Lower lobe of right lung (tissue), 2 donors: ENCODE measurements around the gene ZNF865. TPM values are rescaled to one million over a fixed set of nuclear protein-coding genes. Genes with fewer than 3 reads are reported as not detected.

ENCODE experiments used
- ATAC-seq, 2 donors: fragments of 200-7000 bp; cut with Tn5 transposase; one replicate each; pipeline ENCODE4 v1.9.1; 2020 to 2022; ENCODE audit warnings: mild to moderate bottlenecking in 2 of 2, moderate library complexity in 2 of 2
- DNase-seq: peaks from one replicate; pipeline ENCODE4 v3.0.0-alpha.2; 2020
- H3K27ac ChIP-seq: fragments of 200-600 bp; one replicate; pipeline ENCODE4 v1.8.0; 2022
- H3K27me3 ChIP-seq: fragments of 200-600 bp; one replicate; pipeline ENCODE4 v1.8.0; 2022; ENCODE audit warnings: low read depth
- H3K36me3 ChIP-seq: fragments of 200-600 bp; one replicate; pipeline ENCODE4 v1.8.0; 2022; ENCODE audit warnings: mild to moderate bottlenecking
- H3K4me1 ChIP-seq: fragments of 200-600 bp; one replicate; pipeline ENCODE4 v1.8.0; 2022
- H3K4me3 ChIP-seq: fragments of 200-600 bp; one replicate; pipeline ENCODE4 v1.8.0; 2022; ENCODE audit warnings: mild to moderate bottlenecking
- H3K9me3 ChIP-seq: fragments of 200-600 bp; one replicate; pipeline ENCODE4 v1.8.0; 2022
- intact Hi-C: fragments of 100-400 bp; cut with DNase I; formaldehyde crosslinking; loops from one replicate; pipeline ENCODE4 v1.11.0; 2022
- total RNA-seq: library from RNA; stranded (reverse); fragmentation: NEBNext Ultra II Directional; extraction: Animal tissue kit (Norgen Biotek cat#: 25700); gene quantifications from one replicate; pipeline ENCODE4 v1.2.1, GENCODE V29; 2021
- TF ChIP-seq, protein P1 (sequence below): fragments of 200-600 bp; IDR thresholded peaks from one replicate; pipeline ENCODE4 v1.8.0; 2022; ENCODE audit warnings: antibody characterized with exemption, mild to moderate bottlenecking
- donor health status: DM: no; HTN: yes; CAD: no; lungs with severe emphysema.

The ZNF865 gene
- total RNA-seq, 1 donor from 2014 or later: 16.5 TPM

DNA sequence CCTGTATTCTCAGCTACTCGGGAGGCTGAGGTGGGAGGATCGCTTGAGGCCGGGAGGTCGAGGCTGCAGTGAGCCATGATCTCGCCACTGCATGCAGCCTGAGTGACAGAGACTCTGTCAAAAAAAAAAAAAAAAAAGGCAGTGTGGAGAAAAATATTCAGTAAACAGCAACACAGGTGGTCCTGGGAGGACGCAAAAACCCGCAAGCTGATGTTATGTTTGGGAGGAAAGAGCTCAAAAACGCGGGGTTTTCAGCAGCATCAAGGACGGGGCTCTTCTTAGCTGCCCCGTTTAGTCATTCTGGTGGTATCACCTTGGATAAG lies 19.5 kb downstream of the ZNF865 start:
- ATAC-seq (no peak), DNase-seq (no peak)
- TF ChIP-seq, protein P1, sequence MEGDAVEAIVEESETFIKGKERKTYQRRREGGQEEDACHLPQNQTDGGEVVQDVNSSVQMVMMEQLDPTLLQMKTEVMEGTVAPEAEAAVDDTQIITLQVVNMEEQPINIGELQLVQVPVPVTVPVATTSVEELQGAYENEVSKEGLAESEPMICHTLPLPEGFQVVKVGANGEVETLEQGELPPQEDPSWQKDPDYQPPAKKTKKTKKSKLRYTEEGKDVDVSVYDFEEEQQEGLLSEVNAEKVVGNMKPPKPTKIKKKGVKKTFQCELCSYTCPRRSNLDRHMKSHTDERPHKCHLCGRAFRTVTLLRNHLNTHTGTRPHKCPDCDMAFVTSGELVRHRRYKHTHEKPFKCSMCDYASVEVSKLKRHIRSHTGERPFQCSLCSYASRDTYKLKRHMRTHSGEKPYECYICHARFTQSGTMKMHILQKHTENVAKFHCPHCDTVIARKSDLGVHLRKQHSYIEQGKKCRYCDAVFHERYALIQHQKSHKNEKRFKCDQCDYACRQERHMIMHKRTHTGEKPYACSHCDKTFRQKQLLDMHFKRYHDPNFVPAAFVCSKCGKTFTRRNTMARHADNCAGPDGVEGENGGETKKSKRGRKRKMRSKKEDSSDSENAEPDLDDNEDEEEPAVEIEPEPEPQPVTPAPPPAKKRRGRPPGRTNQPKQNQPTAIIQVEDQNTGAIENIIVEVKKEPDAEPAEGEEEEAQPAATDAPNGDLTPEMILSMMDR: no peak
- Histone ChIP-seq H3K27me3 (no peaks in the 10 kb centered on the region), H3K4me1 (peaks cover 26% of the 10 kb centered on the region), H3K36me3 (peaks cover 10% of the 10 kb centered on the region), H3K9me3 (no peaks in the 10 kb centered on the region), H3K4me3 (peak overlapping the region; percentile 56), H3K27ac (peak overlapping the region; percentile 89)
- intact Hi-C loops: no loop called here

DNA sequence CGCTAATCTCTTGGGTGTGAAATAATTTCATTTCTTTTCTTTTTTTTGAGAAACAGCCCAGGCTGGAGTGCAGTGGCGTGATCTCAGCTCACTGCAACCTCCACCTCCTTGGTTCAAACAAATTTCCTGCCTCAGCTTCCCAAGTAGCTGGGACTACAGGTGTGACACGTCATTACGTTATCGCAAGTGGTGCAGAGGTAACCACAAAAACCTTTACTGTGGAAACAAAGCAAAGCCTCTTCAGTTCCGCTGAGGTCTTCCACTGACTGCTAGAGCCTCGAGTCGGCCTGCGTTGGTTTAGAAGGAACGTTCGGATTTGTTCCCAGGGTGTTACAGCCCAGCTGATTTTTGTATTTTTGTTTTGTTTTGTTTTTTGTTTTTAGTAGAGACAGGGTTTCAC lies 20.9 kb downstream of the ZNF865 start:
- no peak overlapping the region for H3K4me3 ChIP-seq
- no peak for DNase-seq
- H3K27me3 ChIP-seq: no peaks in the 10 kb centered on the region
- no peak for ATAC-seq
- H3K36me3 ChIP-seq: peaks cover 10% of the 10 kb centered on the region
- peaks cover 16% of the 10 kb centered on the region for H3K4me1 ChIP-seq
- H3K9me3 ChIP-seq: no peaks in the 10 kb centered on the region
- intact Hi-C loops: no loop called here
- no peak overlapping the region for H3K27ac ChIP-seq
- TF ChIP-seq, protein P1: no peak

DNA sequence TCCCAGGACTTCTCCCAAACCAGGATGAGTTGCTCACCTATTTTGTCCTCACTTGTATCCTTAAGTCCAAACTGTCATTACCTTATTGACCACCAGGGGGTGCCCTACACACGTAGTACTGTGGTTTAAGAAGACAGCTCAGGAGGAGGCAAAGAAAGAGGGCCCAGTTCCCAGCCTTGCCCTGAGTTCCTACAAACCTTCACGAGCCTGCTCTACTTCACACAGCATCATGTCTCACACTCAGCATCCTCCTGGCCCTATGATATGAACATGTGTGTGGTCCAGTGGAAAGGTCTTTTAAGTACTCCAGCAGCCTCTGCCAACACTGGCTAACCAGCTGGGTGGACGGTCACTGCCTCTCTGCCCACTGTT lies 27.0 kb downstream of the ZNF865 start:
- intact Hi-C loops: no loop called here

DNA sequence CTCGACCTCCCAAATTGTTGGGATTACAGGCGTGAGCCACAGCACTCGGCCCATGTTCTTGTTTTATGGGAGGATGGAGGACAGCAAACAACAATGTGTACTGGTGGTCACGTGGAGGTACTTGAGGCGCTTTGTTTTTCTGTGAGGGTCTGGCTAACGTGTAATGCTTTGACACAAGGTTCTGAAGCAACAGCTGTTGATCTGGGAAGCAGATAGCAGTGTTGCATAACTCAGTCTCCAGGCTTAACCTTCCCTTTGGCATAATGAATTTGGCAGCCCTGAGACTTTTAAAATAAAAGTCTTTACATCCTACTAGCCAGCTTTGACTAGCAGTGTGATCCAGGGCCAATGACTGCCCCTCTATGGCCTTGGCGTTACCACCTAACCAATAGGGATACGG lies 28.4 kb downstream of the ZNF865 start:
- H3K4me1 ChIP-seq: peaks cover 58% of the 10 kb centered on the region
- H3K36me3 ChIP-seq: no peaks in the 10 kb centered on the region
- H3K4me3 ChIP-seq: no peak overlapping the region
- no peaks in the 10 kb centered on the region for H3K27me3 ChIP-seq
- H3K27ac ChIP-seq: peak overlapping the region; percentile 99
- TF ChIP-seq, protein P1: no peak
- DNase-seq (no peak), ATAC-seq (no peak)
- intact Hi-C loops: no loop called here
- no peaks in the 10 kb centered on the region for H3K9me3 ChIP-seq

More for the DNA sequence above, 27.0 kb downstream of the ZNF865 start:
- Histone ChIP-seq H3K9me3 (no peaks in the 10 kb centered on the region), H3K4me3 (no peak overlapping the region), H3K27ac (no peak overlapping the region), H3K27me3 (no peaks in the 10 kb centered on the region), H3K4me1 (peaks cover 47% of the 10 kb centered on the region), H3K36me3 (no peaks in the 10 kb centered on the region)
- DNase-seq: peak; percentile 68
- peak; percentile 82 to 86 for ATAC-seq
- TF ChIP-seq, protein P1: peak; percentile 87

DNA sequence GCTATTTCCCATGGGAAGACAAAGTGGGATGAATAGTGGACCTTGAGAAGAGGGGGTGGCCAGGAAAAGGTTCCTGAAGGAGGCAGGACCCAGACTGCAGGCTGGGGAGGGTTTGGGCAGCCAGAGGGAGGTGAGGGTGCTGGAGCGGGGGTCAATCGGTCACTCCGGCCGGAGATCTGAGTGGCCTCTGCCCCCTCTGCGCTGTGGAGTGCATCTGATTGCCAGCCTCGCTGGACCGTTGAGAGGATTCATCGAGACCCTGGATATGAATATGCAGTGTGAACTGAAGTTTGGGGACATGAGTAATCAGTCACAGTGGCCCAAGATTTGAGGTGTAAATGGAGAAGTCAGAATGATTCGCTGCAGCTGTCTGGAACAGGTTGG lies 29.9 kb downstream of the ZNF865 start:
- Histone ChIP-seq H3K9me3 (no peaks in the 10 kb centered on the region), H3K27ac (peak overlapping the region; percentile 99), H3K4me1 (peaks cover 73% of the 10 kb centered on the region), H3K4me3 (peak overlapping the region; percentile 98), H3K36me3 (no peaks in the 10 kb centered on the region), H3K27me3 (no peaks in the 10 kb centered on the region)
- DNase-seq: no peak
- TF ChIP-seq, protein P1: no peak
- peak in 1 of 2 donors; percentile 3 for ATAC-seq
- intact Hi-C loops: no loop called here
